SHP77 (cell line): Measurements from ENCODE around the gene CENPB.

Source experiments
- DNase-seq, 2 experiments: peaks; one replicate each; lab custom pipeline; 2025; lab: John Stamatoyannopoulos, UW

The CENPB gene

DNA sequence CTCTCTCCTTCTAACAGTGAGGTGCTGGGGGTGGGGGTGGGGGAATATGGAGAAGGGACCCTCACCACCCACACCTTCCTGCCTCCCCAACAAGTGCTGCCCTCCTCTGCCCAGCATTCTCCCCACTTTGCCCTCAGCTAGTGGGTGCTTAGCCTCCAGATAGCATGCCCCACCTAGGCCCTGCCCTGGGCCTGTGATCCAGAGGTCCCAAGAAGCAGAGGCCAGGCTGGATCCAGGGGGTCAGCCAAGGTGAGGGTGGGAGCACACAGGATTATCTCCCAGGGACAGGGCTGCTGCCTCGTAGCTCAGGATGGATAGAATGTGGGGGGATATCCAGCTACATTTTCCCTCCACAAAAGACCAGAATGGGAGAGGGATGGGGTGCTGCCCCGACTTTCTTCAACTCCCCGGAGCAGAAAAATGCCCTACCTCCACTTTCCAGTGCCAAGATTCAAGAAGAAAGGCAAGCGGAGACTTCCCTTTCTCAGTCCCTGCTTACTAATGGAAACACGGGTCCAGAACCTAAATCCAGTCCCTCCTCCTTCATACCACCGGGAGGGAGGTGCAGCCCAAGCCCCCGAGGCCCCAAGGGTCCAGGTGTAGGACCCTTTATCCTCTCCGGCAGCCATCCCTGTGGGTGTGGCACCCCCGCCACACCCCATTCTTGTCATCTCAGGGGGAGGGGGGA lies 20.0 kb downstream of the CENPB start:
- DNase-seq: no peak

GRCh38 chr20:3765171-3765882 lies 21.2 kb downstream of the CENPB start:
- DNase-seq: peak; percentile 46 to 58

DNA sequence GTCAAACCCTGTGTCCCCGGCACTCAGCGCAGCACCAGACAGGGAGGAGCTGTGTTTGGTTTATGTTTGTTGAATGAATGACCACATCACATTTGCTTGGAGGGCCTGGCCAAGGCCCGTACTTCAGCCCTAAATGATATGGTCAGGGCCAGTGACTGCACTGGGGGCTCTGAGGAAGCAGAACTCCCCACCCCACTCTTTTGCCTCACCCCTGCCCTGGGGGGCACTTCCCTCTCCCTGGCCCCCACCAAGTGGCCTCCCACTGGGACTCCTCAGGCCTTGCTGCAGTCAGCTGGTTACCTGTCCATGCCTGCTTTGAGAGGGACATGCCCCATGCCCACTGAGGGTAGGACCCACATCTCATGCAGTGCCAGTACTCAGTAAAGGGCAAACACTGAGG lies 21.9 kb downstream of the CENPB start:
- DNase-seq: no peak

GRCh38 chr20:3763671-3764601 lies 22.6 kb downstream of the CENPB start:
- DNase-seq: no peak

GRCh38 chr20:3760655-3761348 lies 25.7 kb downstream of the CENPB start:
- DNase-seq: no peak

- DNase-seq: no peak
Observed at GRCh38 chr20:3759884-3760283, 26.7 kb downstream of the CENPB start.

- DNase-seq: no peak
Observed at GRCh38 chr20:3759316-3759823, 27.2 kb downstream of the CENPB start.

- DNase-seq: no peak
Observed at GRCh38 chr20:3758566-3758965, 28.0 kb downstream of the CENPB start.

- no peak for DNase-seq
Observed at GRCh38 chr20:3757268-3757667, 29.3 kb downstream of the CENPB start.

- DNase-seq: no peak
Observed at GRCh38 chr20:3755814-3756480, 30.6 kb downstream of the CENPB start.

DNA sequence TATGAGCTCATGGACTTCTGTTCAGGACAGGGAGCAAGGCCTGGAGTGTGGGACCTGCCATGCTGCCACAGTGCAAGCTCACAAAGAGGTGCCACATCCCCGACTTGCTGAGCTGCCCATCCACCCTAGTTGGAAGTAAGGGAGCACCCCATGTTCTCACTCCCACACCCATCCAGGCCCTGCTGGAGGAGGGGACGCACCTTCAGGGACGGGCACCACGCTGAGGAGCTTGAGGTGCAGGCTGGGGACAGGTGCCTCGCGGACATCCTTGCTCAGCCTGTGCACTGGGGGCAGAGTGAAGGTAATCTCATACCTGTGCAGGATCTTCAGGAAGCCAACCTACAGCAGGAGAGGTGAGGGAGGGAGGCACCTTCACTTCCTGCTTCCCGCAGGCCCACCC lies 31.3 kb downstream of the CENPB start:
- DNase-seq: no peak

DNA sequence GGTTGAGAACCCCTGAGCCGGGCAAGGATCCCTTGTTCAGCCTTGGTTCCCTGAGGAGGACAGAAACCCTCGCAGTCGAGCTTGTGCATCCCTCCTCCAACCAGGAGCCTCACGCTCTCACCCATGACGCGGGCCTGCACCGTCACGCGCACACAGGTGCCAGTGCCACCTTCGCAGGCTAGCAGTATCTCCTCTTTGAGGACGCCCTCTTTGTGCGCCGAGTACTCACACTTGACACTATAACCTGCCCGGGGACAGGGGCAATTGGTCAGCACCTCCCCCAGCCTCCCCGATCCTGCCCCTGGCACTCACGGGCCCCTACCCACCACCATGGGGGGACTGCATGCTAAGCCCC lies 32.3 kb downstream of the CENPB start:
- no peak for DNase-seq

DNA sequence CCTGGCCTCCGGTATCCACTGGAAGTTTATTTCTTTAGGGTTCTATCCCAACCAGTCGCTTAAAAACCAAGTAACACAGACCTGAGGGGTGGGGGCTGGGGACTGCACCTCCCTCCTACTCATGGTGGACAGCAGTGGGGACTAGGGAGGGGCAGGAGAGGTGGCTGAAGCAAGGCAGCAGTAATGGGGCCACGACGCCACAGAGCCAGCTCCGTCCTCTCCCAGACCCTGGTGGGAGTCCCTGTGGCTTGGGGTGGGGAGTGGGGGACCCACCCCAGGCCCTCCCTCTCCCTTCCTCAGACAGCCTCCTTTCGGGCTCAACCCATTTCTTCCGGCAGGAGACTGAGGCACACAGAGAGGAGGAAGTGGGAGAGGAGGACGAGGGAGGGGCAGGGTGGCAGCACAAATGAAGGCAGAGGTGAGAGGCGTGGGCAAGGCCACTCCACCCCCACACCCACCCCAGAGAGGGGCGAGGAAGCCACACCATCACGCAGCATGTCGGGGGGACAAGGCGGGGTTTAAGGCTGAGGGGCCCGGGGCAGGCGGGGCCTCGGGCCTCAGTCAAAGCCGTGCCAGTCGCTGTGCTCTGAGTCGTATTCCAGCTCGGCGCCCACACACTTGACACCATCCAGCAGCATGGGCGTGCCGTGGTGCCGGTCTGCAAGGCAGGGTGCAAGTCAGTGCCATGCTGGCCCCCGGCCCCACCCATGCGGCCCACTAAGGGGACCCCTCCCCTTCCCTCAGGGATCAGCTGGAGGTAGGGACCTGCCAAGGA lies 32.9 kb downstream of the CENPB start:
- DNase-seq: no peak

DNA sequence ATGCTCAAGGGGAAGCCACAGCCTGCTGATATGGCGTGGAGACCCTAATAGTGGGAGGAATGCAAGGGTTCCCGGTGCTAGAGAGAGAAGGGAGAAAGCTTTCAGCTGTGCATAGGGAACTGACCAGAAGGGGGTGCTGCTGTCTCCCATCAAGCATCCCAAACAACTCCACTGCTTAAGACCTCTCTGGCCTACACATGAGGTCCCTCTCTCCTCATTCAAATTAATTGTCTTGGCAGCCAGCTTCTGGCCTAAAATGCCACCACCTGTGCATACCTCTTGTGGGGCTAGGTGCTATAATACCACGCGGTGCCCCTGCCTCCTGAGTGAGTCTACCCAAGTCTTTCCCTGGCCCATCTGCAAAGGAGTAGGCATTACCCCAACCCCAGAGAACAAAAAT lies 33.4 kb downstream of the CENPB start:
- peak; percentile 55 to 58 for DNase-seq

GRCh38 chr20:3752386-3752759 lies 34.2 kb downstream of the CENPB start:
- DNase-seq: no peak

DNA sequence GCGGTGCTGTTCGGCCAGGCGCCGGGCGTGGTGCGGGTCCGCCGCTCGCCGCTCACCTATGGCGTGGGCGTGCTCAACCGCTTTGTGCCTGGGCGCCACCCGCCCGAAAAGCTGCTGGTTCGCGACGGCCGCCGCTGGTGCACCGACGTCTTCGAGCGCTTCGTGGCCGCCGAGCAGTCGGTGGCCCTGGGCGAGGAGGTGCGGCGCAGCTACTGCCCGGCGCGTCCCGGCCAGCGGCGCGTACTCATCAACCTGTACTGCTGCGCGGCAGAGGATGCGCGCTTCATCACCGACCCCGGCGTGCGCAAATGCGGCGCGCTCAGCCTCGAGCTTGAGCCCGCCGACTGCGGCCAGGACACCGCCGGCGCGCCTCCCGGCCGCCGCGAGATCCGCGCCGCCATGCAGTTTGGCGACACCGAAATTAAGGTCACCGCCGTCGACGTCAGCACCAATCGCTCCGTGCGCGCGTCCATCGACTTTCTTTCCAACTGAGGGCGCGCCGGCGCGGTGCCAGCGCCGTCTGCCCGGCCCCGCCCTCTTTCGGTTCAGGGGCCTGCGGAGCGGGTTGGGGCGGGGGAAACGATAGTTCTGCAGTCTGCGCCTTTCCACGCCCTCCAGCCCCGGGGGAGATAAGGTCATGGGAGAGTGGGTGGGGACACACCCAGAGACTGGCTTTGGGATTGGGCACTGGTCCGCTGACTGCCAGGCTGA lies 34.7 kb downstream of the CENPB start:
- no peak for DNase-seq

DNA sequence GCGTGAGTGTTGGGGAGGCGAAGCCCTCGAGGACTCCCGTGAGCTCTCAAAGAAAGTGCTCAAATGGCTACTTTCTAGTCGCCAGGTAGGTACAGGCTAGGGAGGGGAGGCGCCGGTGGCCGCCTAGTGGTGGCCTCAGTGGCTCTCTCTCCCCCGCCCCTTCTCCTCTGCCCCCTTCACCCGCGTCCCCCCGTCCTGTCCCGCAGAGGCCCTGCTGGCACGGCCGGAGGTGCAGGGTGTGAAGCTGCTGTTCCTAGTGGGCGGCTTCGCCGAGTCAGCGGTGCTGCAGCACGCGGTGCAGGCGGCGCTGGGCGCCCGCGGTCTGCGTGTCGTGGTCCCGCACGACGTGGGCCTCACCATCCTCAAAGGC lies 35.2 kb downstream of the CENPB start:
- no peak for DNase-seq

DNA sequence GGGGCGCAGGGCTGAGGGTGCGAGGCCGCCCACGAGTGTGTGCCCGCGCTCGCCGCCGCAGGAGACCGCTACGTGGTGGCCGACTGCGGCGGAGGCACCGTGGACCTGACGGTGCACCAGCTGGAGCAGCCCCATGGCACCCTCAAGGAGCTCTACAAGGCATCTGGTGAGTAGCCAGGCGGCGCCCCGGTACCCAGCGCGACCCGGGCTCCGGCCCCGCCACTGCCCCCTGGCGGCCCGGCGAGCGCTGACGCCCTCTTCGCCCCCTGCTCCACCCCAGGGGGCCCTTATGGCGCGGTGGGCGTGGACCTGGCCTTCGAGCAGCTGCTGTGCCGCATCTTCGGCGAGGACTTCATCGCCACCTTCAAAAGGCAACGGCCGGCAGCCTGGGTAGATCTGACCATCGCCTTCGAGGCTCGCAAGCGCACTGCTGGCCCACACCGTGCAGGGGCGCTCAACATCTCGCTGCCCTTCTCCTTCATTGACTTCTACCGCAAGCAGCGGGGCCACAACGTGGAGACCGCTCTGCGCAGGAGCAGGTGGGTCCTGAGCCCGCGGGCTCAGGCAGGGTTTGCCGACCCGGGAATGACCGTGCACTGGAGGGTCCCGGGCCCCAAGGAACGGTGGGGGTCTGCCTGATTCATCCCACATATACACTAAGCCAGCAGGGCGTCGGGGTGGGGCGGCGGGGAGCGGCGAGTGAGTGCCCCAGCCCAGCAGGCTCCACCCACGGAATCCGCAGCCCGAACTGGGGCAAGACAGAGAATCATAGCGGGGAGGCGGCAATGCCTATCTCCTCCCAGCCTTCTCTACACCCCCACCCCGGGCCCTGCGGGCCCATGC lies 36.6 kb downstream of the CENPB start:
- peak; percentile 11 to 38 for DNase-seq

- no peak for DNase-seq
Observed at GRCh38 chr20:3749087-3749688, 37.4 kb downstream of the CENPB start.
